ENCODE results near the gene RBP3.

RBP3 gene

GRCh38 chr10:47403446-47404318 is 55.5 kb downstream of the RBP3 start:
- DNase-seq: no peak

DNA sequence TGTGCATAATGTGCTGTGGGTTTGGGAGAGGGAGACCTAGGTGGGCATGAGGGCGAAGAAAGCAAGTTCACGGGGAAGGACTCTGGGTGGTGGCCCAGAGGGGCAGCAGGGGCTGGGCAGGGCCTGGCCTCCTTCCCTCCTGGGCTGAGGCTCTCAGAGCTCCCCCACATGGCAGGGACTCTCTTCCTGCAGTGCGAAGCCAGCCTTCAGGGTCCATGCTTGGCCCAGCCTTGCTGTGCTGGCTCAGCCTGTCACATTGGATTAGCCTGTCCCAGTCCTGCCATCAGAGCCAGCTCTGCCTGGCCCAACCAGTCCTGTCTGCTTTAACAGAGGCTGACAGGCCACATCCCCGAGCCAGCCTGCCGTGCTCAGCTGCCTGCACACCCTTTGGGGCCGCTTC is 56.3 kb downstream of the RBP3 start:
- DNase-seq: no peak

- DNase-seq: no peak
Observed at GRCh38 chr10:47404937-47405336, 56.8 kb downstream of the RBP3 start.

DNA sequence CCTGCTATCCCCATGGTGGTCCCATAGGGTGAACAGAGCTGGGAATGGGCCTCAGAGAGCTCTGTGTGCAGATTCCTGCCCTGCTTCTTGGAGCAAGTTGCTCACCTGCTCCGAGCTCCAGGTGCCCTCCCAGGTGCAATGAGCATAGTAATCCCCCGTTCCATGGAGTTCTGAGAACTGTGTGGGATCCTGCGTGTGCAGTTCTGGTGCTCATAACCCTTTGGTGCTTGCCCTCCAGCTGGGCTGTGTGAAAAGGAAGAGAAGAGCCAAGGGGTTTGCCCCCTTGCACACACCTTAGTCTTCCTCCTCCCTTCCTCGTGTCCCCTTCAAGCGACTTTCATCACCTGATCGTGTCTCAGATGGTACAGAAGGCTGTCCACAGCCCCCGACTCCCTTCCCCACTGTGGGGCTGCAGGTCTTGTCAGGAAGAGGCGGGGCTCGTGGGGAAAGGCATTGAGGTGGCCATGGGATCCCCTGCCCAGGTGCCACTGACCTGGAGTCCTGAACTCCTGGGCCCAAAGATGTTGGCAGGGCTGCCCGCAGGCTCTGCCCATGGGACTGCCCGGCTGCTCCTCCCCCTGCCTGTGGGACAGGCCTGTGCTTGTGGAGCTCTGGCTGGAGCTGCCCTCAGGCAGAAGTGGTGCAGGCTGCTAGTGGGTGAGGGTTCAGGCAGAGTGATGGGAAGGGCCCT is 57.8 kb downstream of the RBP3 start:
- no peak for DNase-seq

GRCh38 chr10:47406548-47406869 is 58.3 kb downstream of the RBP3 start:
- DNase-seq: no peak

DNA sequence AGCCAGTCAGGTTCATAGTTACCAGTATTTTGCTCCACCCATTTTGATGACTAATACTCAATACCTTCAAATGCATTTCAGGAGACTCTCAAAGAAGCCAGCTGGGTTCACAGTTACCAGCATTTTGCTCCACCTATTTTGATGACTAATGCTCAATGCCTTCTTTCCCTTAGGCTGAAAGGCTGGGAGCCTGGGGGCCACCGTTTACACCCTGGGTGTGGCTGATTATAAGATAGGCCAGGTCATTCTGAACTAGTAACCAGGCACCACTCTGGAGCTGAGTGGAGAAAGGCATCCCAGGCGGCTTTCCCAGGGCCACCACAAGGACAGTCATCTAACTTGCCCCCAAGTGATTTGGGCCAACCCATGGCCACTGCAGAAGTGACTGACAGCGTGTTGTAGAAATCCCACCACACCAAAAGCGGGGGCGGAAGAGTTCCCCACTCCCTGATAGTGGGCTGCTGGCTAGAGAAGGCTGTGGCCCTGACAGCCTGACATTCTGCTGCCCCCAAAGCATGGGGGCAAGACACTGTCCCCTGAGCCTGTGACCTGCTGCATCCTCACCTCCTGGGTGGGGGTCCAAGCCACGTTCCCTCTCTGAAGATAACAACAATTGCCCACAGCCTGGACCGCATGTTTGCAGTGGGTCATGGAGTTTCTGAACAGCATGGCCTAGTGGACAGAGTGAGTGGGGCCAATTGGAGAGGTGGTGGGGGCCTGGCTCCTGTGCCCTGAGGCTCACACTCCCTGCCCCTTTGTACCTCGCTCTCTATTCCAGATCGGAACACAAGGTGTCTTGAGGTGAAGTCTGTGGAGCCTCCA is 58.9 kb downstream of the RBP3 start:
- DNase-seq: no peak

Data from NCI-H345 (cell line).